SIG-M5 treated with dmso at 0.1 percent for 504 hours (cell line): ENCODE results near the gene PTPN3.

Source experiments
- DNase-seq: peaks from one replicate; lab custom pipeline; 2025; ENCODE audit not compliant: unreplicated experiment; lab: John Stamatoyannopoulos, UW

Gene PTPN3

GRCh38 chr9:109478051-109478563, 20.0 kb downstream of the PTPN3 start:
- DNase-seq = no peak

- DNase-seq = no peak
Measured at GRCh38 chr9:109477258-109478050, 20.7 kb downstream of the PTPN3 start.

GRCh38 chr9:109476642-109477257, 21.4 kb downstream of the PTPN3 start:
- DNase-seq = no peak

GRCh38 chr9:109475526-109475925, 22.6 kb downstream of the PTPN3 start:
- DNase-seq = no peak

GRCh38 chr9:109474944-109475343, 23.2 kb downstream of the PTPN3 start:
- DNase-seq = no peak

GRCh38 chr9:109474170-109474569, 23.9 kb downstream of the PTPN3 start:
- DNase-seq = no peak

- DNase-seq = no peak
Measured at GRCh38 chr9:109473329-109473728, 24.8 kb downstream of the PTPN3 start.

- no peak for DNase-seq
Measured at GRCh38 chr9:109471475-109472393, 26.4 kb downstream of the PTPN3 start.

GRCh38 chr9:109469646-109470358, 28.3 kb downstream of the PTPN3 start:
- DNase-seq = peak; percentile 90

GRCh38 chr9:109468927-109469326, 29.2 kb downstream of the PTPN3 start:
- peak; percentile 81 for DNase-seq

- DNase-seq = peak; percentile 89
Measured at GRCh38 chr9:109467936-109468335, 30.2 kb downstream of the PTPN3 start.

- DNase-seq = peak; percentile 11
Measured at GRCh38 chr9:109466623-109467590, 31.2 kb downstream of the PTPN3 start.

GRCh38 chr9:109463924-109464625, 34.0 kb downstream of the PTPN3 start:
- DNase-seq = no peak

GRCh38 chr9:109460576-109460975, 37.5 kb downstream of the PTPN3 start:
- no peak for DNase-seq

GRCh38 chr9:109459423-109459822, 38.7 kb downstream of the PTPN3 start:
- DNase-seq = no peak

GRCh38 chr9:109458453-109459211, 39.5 kb downstream of the PTPN3 start:
- DNase-seq = no peak

- no peak for DNase-seq
Measured at GRCh38 chr9:109456811-109457210, 41.3 kb downstream of the PTPN3 start.

GRCh38 chr9:109455861-109456260, 42.2 kb downstream of the PTPN3 start:
- no peak for DNase-seq
